ENCODE measurements around the gene CATSPERE. TPM values are rescaled to one million over a fixed set of nuclear protein-coding genes. Genes with fewer than 3 reads are reported as not detected.
A peak's percentile ranks its signal among the peaks of the same experiment; 100 is the strongest.

CATSPERE gene
- total and polyA plus RNA-seq, 5 donors from 2014 or later, result 0.49 to 0.58 TPM; not detected in 3

DNA sequence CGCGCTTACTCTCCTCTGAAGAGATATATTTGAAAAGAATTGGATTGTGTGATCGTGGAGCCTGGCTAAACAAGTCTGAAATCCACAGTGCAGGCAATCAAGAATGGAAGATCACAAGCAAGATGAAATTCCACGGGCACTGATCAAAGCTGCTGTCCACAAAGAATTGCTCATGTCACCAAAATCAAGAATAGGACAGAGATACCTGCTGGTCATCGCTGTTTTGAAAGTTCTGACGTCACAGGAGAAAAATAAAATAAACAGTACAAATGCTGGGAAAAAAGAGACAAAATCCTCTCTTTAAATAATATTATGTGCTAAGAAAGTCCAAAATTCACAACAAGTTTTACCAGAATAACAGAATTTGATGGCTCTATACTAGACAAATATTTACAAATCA is 179.8 kb downstream of the CATSPERE start:
- Mint-ChIP-seq H3K27me3 (peaks cover 22% of the 10 kb centered on the region), H3K9me3 (no peaks in the 10 kb centered on the region), H3K36me3 (no peaks in the 10 kb centered on the region), H3K4me1 (no peaks in the 10 kb centered on the region), H3K4me3 (no peak overlapping the region), H3K27ac (no peak overlapping the region)
- Histone ChIP-seq H3K36me3 (ENCODE audit: control insufficient read depth, insufficient read depth, low read length) (no peaks in the 10 kb centered on the region), H3K4me3 (ENCODE audit: low read depth, low read length) (no peak overlapping the region), H3K9me3 (ENCODE audit: control insufficient read depth in 2 of 2, low read length in 2 of 2) (no peaks in the 10 kb centered on the region), H3K4me1 (ENCODE audit: control insufficient read depth, insufficient read depth, low read length, poor library complexity, severe bottlenecking) (no peaks in the 10 kb centered on the region), H3K27me3 (ENCODE audit: control insufficient read depth, insufficient read depth, low read length) (peaks cover 19% of the 10 kb centered on the region), H3K27ac (ENCODE audit: insufficient read depth, low read length, poor library complexity, severe bottlenecking) (no peak overlapping the region)
- ATAC-seq (ENCODE audit: low read depth in 2 of 2) (no peak), DNase-seq (no peak)

DNA sequence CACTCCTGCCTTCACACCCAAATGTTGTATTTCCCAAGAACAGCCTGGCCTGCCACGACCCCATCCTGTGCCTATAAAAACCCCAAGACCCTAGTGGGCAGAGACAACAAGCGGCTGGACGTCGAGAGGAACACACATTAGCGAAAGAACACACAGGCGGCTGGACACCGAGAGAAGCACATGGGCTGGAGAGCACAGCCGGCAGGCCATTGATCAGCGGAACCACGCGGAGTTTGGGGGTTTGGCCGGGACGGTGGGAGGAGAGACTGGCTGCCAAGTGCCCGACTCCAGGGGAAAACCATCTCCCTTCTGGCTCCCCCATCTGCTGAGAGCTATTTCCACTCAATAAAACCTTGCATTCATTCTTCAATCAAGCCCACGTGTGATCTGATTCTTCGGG is 181.5 kb downstream of the CATSPERE start:
- ATAC-seq (ENCODE audit: low read depth in 2 of 2) (no peak), DNase-seq (no peak)
- Histone ChIP-seq H3K27ac (ENCODE audit: insufficient read depth, low read length, poor library complexity, severe bottlenecking) (no peak overlapping the region), H3K36me3 (ENCODE audit: control insufficient read depth, insufficient read depth, low read length) (no peaks in the 10 kb centered on the region), H3K27me3 (ENCODE audit: control insufficient read depth, insufficient read depth, low read length) (peaks cover 14% of the 10 kb centered on the region), H3K4me3 (ENCODE audit: low read depth, low read length) (no peak overlapping the region), H3K4me1 (ENCODE audit: control insufficient read depth, insufficient read depth, low read length, poor library complexity, severe bottlenecking) (no peaks in the 10 kb centered on the region), H3K9me3 (ENCODE audit: control insufficient read depth in 2 of 2, low read length in 2 of 2) (no peaks in the 10 kb centered on the region)
- no peaks in the 10 kb centered on the region for H3K4me1 Mint-ChIP-seq
- H3K27ac Mint-ChIP-seq, result no peak overlapping the region
- H3K4me3 Mint-ChIP-seq, result no peak overlapping the region
- H3K27me3 Mint-ChIP-seq, result peaks cover 22% of the 10 kb centered on the region
- H3K9me3 Mint-ChIP-seq, result no peaks in the 10 kb centered on the region
- no peaks in the 10 kb centered on the region for H3K36me3 Mint-ChIP-seq

DNA sequence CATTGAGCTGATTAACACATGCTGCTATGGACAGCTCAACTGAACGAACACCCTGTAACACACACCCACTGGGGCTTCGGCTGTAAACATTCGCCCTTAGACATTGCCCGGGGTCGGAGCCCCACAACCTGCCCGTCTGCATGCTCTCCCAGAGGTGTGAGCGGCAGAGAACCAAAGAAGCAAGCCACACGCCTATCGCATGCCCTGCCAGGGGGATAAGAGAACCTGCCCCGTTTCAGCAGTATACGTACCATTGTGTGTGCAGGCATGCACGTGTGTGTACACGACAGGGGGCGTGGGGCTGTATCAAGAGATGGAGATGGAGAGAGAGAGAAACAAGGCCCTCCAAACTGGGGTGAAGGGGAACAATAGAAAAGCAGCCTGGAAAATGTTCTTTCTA is 181.9 kb downstream of the CATSPERE start:
- DNase-seq (no peak), ATAC-seq (ENCODE audit: low read depth in 2 of 2) (no peak)
- H3K36me3 Mint-ChIP-seq, result no peaks in the 10 kb centered on the region
- H3K36me3 ChIP-seq (ENCODE audit: control insufficient read depth, insufficient read depth, low read length), result no peaks in the 10 kb centered on the region
- no peak overlapping the region for H3K27ac Mint-ChIP-seq
- H3K4me1 ChIP-seq (ENCODE audit: control insufficient read depth, insufficient read depth, low read length, poor library complexity, severe bottlenecking), result no peaks in the 10 kb centered on the region
- H3K27me3 ChIP-seq (ENCODE audit: control insufficient read depth, insufficient read depth, low read length), result peaks cover 13% of the 10 kb centered on the region
- H3K4me3 ChIP-seq (ENCODE audit: low read depth, low read length), result no peak overlapping the region
- no peaks in the 10 kb centered on the region for H3K9me3 Mint-ChIP-seq
- H3K27ac ChIP-seq (ENCODE audit: insufficient read depth, low read length, poor library complexity, severe bottlenecking), result no peak overlapping the region
- peaks cover 22% of the 10 kb centered on the region for H3K27me3 Mint-ChIP-seq
- no peaks in the 10 kb centered on the region for H3K4me1 Mint-ChIP-seq
- no peaks in the 10 kb centered on the region for H3K9me3 ChIP-seq (ENCODE audit: control insufficient read depth in 2 of 2, low read length in 2 of 2)
- H3K4me3 Mint-ChIP-seq, result no peak overlapping the region

DNA sequence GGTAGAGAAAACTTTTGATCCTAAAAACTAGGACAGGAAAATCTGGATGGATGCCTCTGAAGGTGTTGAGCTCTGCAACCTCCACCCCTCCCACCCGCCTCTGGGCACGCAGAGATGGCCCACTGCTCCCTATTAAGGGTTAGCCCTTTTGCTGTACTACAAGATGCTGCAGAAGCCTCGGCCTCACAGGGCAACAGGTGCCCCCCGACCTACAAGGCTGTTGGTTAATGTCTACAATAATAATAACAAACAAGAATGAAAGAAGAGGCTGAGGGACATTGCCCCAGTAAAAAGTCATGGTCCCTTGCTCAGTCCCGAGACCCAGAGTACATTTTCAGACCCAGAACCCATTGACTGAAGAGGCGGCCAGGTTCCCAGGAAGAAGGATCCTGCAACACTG is 184.3 kb downstream of the CATSPERE start:
- DNase-seq (no peak), ATAC-seq (ENCODE audit: low read depth in 2 of 2) (no peak)
- Mint-ChIP-seq H3K4me3 (no peak overlapping the region), H3K4me1 (no peaks in the 10 kb centered on the region), H3K27ac (no peak overlapping the region), H3K27me3 (peaks cover 24% of the 10 kb centered on the region), H3K9me3 (no peaks in the 10 kb centered on the region), H3K36me3 (no peaks in the 10 kb centered on the region)
- no peaks in the 10 kb centered on the region for H3K9me3 ChIP-seq (ENCODE audit: control insufficient read depth in 2 of 2, low read length in 2 of 2)
- no peak overlapping the region for H3K4me3 ChIP-seq (ENCODE audit: low read depth, low read length)
- no peaks in the 10 kb centered on the region for H3K4me1 ChIP-seq (ENCODE audit: control insufficient read depth, insufficient read depth, low read length, poor library complexity, severe bottlenecking)
- no peaks in the 10 kb centered on the region for H3K36me3 ChIP-seq (ENCODE audit: control insufficient read depth, insufficient read depth, low read length)
- H3K27ac ChIP-seq (ENCODE audit: insufficient read depth, low read length, poor library complexity, severe bottlenecking), result no peak overlapping the region
- peaks cover 4% of the 10 kb centered on the region for H3K27me3 ChIP-seq (ENCODE audit: control insufficient read depth, insufficient read depth, low read length)

DNA sequence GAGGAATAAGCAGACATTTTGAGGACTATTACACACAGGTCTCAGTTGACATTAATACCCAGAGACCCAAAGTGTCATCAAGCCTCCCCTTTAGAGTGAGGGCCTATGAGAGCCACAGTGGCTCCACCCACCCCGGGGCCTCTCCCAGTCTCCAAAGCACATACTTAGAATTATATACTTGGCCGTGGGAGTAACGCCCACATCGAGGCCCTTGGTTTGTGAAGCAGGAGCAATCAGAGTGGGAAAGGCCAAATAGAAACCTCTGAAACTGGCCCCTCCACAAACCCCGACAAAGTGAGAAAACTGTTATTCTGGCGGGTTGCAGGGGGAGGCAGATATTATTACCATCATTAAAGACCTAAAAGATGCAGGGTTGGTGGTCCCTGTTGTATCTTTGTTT is 184.8 kb downstream of the CATSPERE start:
- Mint-ChIP-seq H3K27ac (no peak overlapping the region), H3K4me1 (no peaks in the 10 kb centered on the region), H3K4me3 (no peak overlapping the region), H3K27me3 (peaks cover 25% of the 10 kb centered on the region), H3K9me3 (no peaks in the 10 kb centered on the region), H3K36me3 (no peaks in the 10 kb centered on the region)
- Histone ChIP-seq H3K9me3 (ENCODE audit: control insufficient read depth in 2 of 2, low read length in 2 of 2) (no peaks in the 10 kb centered on the region), H3K27ac (ENCODE audit: insufficient read depth, low read length, poor library complexity, severe bottlenecking) (no peak overlapping the region), H3K4me3 (ENCODE audit: low read depth, low read length) (no peak overlapping the region), H3K27me3 (ENCODE audit: control insufficient read depth, insufficient read depth, low read length) (peaks cover 2% of the 10 kb centered on the region), H3K4me1 (ENCODE audit: control insufficient read depth, insufficient read depth, low read length, poor library complexity, severe bottlenecking) (no peaks in the 10 kb centered on the region), H3K36me3 (ENCODE audit: control insufficient read depth, insufficient read depth, low read length) (no peaks in the 10 kb centered on the region)
- DNase-seq (no peak), ATAC-seq (ENCODE audit: low read depth in 2 of 2) (no peak)

DNA sequence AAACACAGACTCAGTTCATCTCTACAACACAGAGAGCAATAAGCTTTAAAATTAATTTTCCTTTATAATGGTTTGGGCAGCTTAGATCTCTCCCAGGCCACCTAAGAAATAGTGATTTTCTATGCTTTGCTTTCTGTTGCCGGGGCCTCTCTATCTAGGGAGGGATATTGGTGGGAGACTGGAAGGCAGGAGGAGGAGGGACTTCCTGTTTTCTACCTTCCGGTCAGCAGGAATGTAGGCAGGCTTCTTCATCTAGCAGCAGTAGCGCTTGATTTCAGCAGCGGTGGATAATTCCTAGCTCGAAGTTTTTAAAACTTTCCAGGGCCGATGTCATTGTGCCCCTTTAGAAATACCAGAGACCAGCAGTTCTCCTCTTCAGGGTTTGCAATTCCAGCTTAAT is 186.7 kb downstream of the CATSPERE start:
- H3K9me3 Mint-ChIP-seq, result no peaks in the 10 kb centered on the region
- no peak overlapping the region for H3K27ac Mint-ChIP-seq
- DNase-seq (no peak), ATAC-seq (ENCODE audit: low read depth in 2 of 2) (no peak)
- no peaks in the 10 kb centered on the region for H3K36me3 Mint-ChIP-seq
- H3K4me1 Mint-ChIP-seq, result peaks cover 5 to 14% (median 11%) of the 10 kb centered on the region in 4 donors
- Histone ChIP-seq H3K9me3 (ENCODE audit: control insufficient read depth in 2 of 2, low read length in 2 of 2) (no peaks in the 10 kb centered on the region), H3K27ac (ENCODE audit: insufficient read depth, low read length, poor library complexity, severe bottlenecking) (no peak overlapping the region), H3K36me3 (ENCODE audit: control insufficient read depth, insufficient read depth, low read length) (no peaks in the 10 kb centered on the region), H3K4me3 (ENCODE audit: low read depth, low read length) (no peak overlapping the region), H3K4me1 (ENCODE audit: control insufficient read depth, insufficient read depth, low read length, poor library complexity, severe bottlenecking) (peaks cover 6% of the 10 kb centered on the region), H3K27me3 (ENCODE audit: control insufficient read depth, insufficient read depth, low read length) (no peaks in the 10 kb centered on the region)
- H3K27me3 Mint-ChIP-seq, result peaks cover 16% of the 10 kb centered on the region
- no peak overlapping the region for H3K4me3 Mint-ChIP-seq

DNA sequence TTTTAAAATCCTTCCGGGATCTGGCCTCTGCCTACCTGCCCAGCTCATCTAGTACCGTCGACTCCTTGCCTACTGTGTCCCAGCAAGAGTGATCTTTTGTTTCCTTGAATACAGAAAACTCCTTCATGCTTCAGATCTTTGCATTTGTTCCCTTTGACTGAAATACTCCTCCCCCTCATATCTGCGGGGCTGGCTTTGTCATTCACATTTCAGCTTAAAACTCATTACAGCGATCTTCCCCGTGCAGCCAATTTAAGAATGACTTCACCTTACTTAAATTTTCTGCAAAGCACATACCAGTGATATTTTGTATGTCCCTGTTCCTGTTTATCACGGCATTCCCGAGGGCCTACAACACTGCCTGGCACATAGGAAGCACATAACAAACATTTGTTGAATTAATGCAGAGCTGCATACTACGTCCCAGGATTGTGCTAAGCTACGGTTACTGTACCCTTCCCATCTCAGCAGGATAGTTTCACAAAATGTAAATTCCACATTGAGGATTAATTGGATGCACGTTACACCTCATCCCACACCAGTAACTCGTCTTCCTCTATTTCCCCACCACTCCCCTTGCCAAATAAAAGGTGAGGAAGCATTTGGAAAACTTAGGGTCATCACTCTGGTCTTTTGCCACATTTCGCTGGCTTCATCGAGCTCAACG is 191.0 kb downstream of the CATSPERE start:
- H3K9me3 Mint-ChIP-seq, result no peaks in the 10 kb centered on the region
- no peak for ATAC-seq (ENCODE audit: low read depth in 2 of 2)
- H3K4me1 Mint-ChIP-seq, result peaks cover 5 to 19% (median 16%) of the 10 kb centered on the region in 4 donors
- Histone ChIP-seq H3K36me3 (ENCODE audit: control insufficient read depth, insufficient read depth, low read length) (peaks cover 2% of the 10 kb centered on the region), H3K27ac (ENCODE audit: insufficient read depth, low read length, poor library complexity, severe bottlenecking) (peak overlapping the region; percentile 84), H3K4me3 (ENCODE audit: low read depth, low read length) (peak overlapping the region; percentile 79), H3K9me3 (ENCODE audit: control insufficient read depth in 2 of 2, low read length in 2 of 2) (no peaks in the 10 kb centered on the region), H3K4me1 (ENCODE audit: control insufficient read depth, insufficient read depth, low read length, poor library complexity, severe bottlenecking) (peaks cover 36% of the 10 kb centered on the region), H3K27me3 (ENCODE audit: control insufficient read depth, insufficient read depth, low read length) (no peaks in the 10 kb centered on the region)
- H3K4me3 Mint-ChIP-seq, result peak overlapping the region; percentile 82 to 93 (median 86)
- peaks cover 4% of the 10 kb centered on the region for H3K36me3 Mint-ChIP-seq
- no peak for DNase-seq
- peaks cover 7% of the 10 kb centered on the region for H3K27me3 Mint-ChIP-seq
- peak overlapping the region; percentile 57 to 90 (median 77) for H3K27ac Mint-ChIP-seq

Measured in CD4-positive, CD25-positive, alpha-beta regulatory T cell (primary cell).